K562 (cell line): ENCODE measurements around the gene TMEM120A. TPM values are rescaled to one million over a fixed set of nuclear protein-coding genes. Genes with fewer than 3 reads are reported as not detected.

Source experiments
- GTF2B ChIP-seq: IDR thresholded peaks from 2 replicates; pipeline ENCODE4 v1.6.1; 2011; ENCODE audit not compliant: insufficient read length; ENCODE audit errors: extremely low read depth
- KAT8 ChIP-seq: fragments of 450-650 bp; IDR thresholded peaks from 2 replicates; pipeline ENCODE4 v1.6.1; 2016; ENCODE audit warnings: low read depth, mild to moderate bottlenecking
- PREB ChIP-seq: sonication (generic); formaldehyde crosslinking; IDR thresholded peaks from 2 replicates; pipeline ENCODE4 v1.8.1; 2023; ENCODE audit warnings: mild to moderate bottlenecking, missing genetic modification reagents
- RREB1 ChIP-seq: fragments of 250-450 bp; sonication (Bioruptor Pico); IDR thresholded peaks from 2 replicates; pipeline ENCODE4 v1.4.0; 2020
- SRSF3 ChIP-seq: fragments of 200-400 bp; formaldehyde crosslinking; IDR thresholded peaks from 2 replicates; pipeline ENCODE4 v1.6.1; 2016; ENCODE audit warnings: mild to moderate bottlenecking, low read length, moderate library complexity; ENCODE audit not compliant: insufficient read depth
- ZNF57 ChIP-seq: fragments of 450-650 bp; formaldehyde crosslinking; IDR thresholded peaks from 2 replicates; pipeline ENCODE4 v1.4.0; 2020; ENCODE audit warnings: mild to moderate bottlenecking, moderate library complexity
- ZNF780A ChIP-seq: fragments of 250-450 bp; sonication (Bioruptor Pico); IDR thresholded peaks from 2 replicates; pipeline ENCODE4 v1.5.0; 2021; ENCODE audit warnings: mild to moderate bottlenecking
- polyA plus RNA-seq, 8 experiments: library from polyadenylated mRNA; depleted of rRNA in 4 of 8; stranded (reverse) in 5 of 8; unstranded in 3 of 8; fragments of >200 nt; fragmentation: Nextera tagmentation in 2 of 8; fragmentation: Illumina TruSeq in 1 of 8; extraction: Ambion mirVana in 2 of 8; extraction: Trizol in 1 of 8; gene quantifications; 2 replicates each; pipeline versions ENCODE4 v1.2.1 to v1.2.3, GENCODE V29; 2011 to 2014; ENCODE audit warnings: inconsistent platforms in 1 of 8, missing spikeins in 1 of 8
- total RNA-seq, 7 experiments: library from RNA; depleted of rRNA in 6 of 7; stranded (reverse); fragments of >200 nt in 6 of 7; fragmentation: Illumina TruSeq in 2 of 7; extraction: Trizol in 2 of 7; gene quantifications; 2 replicates each; pipeline versions ENCODE4 v1.2.1 to v1.2.3, GENCODE V29; 2011 to 2021; ENCODE audit warnings: low replicate concordance in 1 of 7

TMEM120A gene
- total and polyA plus RNA-seq, 9 of the 15 experiments (the other 6 are each of a cell fraction or from before 2014, with no cell fraction given): 2.3 to 90.2 (median 22.9) TPM

- no peak for TF ChIP-seq RREB1 (CRISPR knock-in tag)
- no peak for TF ChIP-seq ZNF57
- TF ChIP-seq KAT8: no peak
- no peak for TF ChIP-seq PREB (CRISPR knock-in tag)
- TF ChIP-seq ZNF780A (CRISPR knock-in tag): no peak
- TF ChIP-seq GTF2B: no peak
- TF ChIP-seq SRSF3: no peak
Measured at GRCh38 chr7:75960372-75960771, 34.0 kb downstream of the TMEM120A start (continued).
